ENCODE data around the gene ZBTB16. TPM values are rescaled to one million over a fixed set of nuclear protein-coding genes. Genes with fewer than 3 reads are reported as not detected.

The ZBTB16 gene
- total RNA-seq, 1 experiment from 2014 or later = 70.4 TPM

- Mint-ChIP-seq H3K4me3 (ENCODE audit: unreplicated experiment) (peak overlapping the region; percentile 95), H3K9me3 (ENCODE audit: unreplicated experiment) (no peaks in the 10 kb centered on the region), H3K27ac (ENCODE audit: low read depth, unreplicated experiment) (peak overlapping the region; percentile 59), H3K4me1 (ENCODE audit: insufficient read depth, unreplicated experiment) (peaks cover 36% of the 10 kb centered on the region), H3K36me3 (ENCODE audit: insufficient read depth, unreplicated experiment) (peaks cover 90% of the 10 kb centered on the region), H3K27me3 (ENCODE audit: insufficient read depth, unreplicated experiment) (no peaks in the 10 kb centered on the region)
- intact Hi-C loops (cut with micrococcal nuclease) = no loop called here
- no peak for DNase-seq (ENCODE audit: unreplicated experiment)
- TF ChIP-seq, protein P1, sequence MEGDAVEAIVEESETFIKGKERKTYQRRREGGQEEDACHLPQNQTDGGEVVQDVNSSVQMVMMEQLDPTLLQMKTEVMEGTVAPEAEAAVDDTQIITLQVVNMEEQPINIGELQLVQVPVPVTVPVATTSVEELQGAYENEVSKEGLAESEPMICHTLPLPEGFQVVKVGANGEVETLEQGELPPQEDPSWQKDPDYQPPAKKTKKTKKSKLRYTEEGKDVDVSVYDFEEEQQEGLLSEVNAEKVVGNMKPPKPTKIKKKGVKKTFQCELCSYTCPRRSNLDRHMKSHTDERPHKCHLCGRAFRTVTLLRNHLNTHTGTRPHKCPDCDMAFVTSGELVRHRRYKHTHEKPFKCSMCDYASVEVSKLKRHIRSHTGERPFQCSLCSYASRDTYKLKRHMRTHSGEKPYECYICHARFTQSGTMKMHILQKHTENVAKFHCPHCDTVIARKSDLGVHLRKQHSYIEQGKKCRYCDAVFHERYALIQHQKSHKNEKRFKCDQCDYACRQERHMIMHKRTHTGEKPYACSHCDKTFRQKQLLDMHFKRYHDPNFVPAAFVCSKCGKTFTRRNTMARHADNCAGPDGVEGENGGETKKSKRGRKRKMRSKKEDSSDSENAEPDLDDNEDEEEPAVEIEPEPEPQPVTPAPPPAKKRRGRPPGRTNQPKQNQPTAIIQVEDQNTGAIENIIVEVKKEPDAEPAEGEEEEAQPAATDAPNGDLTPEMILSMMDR (IDR thresholded peaks at IDR 0.05; ENCODE audit: unreplicated experiment) = no peak
- ChIA-PET POLR2A (interaction anchor here (0.6 to 6.9 kb wide), 14 partner anchors 8 to 199 kb away, joined by 3 to 38 read pairs (median 4); no protein-coding TSS in a partner anchor), CTCF (interaction anchor here (1.2 kb wide), 1 partner anchor 117 kb away, joined by 4 read pairs; no protein-coding TSS in a partner anchor)
- no TSS peak for BruUV-seq (replicated peaks)
These were observed 3.8 kb downstream of the ZBTB16 start for GRCh38 chr11:114063149-114063828.

GRCh38 chr11:114063829-114064201 lies 4.3 kb downstream of the ZBTB16 start:
- DNase-seq (ENCODE audit: unreplicated experiment) = no peak
- Mint-ChIP-seq H3K4me1 (ENCODE audit: insufficient read depth, unreplicated experiment) (peaks cover 38% of the 10 kb centered on the region), H3K27me3 (ENCODE audit: insufficient read depth, unreplicated experiment) (no peaks in the 10 kb centered on the region), H3K36me3 (ENCODE audit: insufficient read depth, unreplicated experiment) (peaks cover 95% of the 10 kb centered on the region), H3K9me3 (ENCODE audit: unreplicated experiment) (no peaks in the 10 kb centered on the region), H3K27ac (ENCODE audit: low read depth, unreplicated experiment) (peak overlapping the region; percentile 59), H3K4me3 (ENCODE audit: unreplicated experiment) (peak overlapping the region; percentile 95)
- intact Hi-C loops (cut with micrococcal nuclease) = no loop called here
- ChIA-PET POLR2A (interaction anchor here (0.6 to 1.9 kb wide), 7 partner anchors 12 to 199 kb away, joined by 3 to 6 read pairs (median 4); no protein-coding TSS in a partner anchor), CTCF (interaction anchor here (1.1 to 3.0 kb wide), 3 partner anchors 69 to 197 kb away, joined by 4 to 16 read pairs (median 5); no protein-coding TSS in a partner anchor)
- no TSS peak for BruUV-seq (replicated peaks)
- TF ChIP-seq, protein P1 (IDR thresholded peaks at IDR 0.05; ENCODE audit: unreplicated experiment) = no peak

- Mint-ChIP-seq H3K4me3 (ENCODE audit: unreplicated experiment) (peak overlapping the region; percentile 95), H3K27ac (ENCODE audit: low read depth, unreplicated experiment) (peak overlapping the region; percentile 57), H3K36me3 (ENCODE audit: insufficient read depth, unreplicated experiment) (peaks cover 97% of the 10 kb centered on the region), H3K4me1 (ENCODE audit: insufficient read depth, unreplicated experiment) (peaks cover 34% of the 10 kb centered on the region), H3K9me3 (ENCODE audit: unreplicated experiment) (no peaks in the 10 kb centered on the region), H3K27me3 (ENCODE audit: insufficient read depth, unreplicated experiment) (no peaks in the 10 kb centered on the region)
- intact Hi-C loops (cut with micrococcal nuclease) = no loop called here
- TF ChIP-seq, protein P1 (IDR thresholded peaks at IDR 0.05; ENCODE audit: unreplicated experiment) = no peak
- ChIA-PET CTCF (interaction anchor here (1.1 to 3.0 kb wide), 2 partner anchors 70 to 197 kb away, joined by 5 to 16 read pairs; no protein-coding TSS in a partner anchor), POLR2A (interaction anchor here (0.6 to 2.3 kb wide), 8 partner anchors 17 to 198 kb away, joined by 3 to 14 read pairs (median 4); no protein-coding TSS in a partner anchor)
- no peak for DNase-seq (ENCODE audit: unreplicated experiment)
- no TSS peak for BruUV-seq (replicated peaks)
These were observed 4.7 kb downstream of the ZBTB16 start for GRCh38 chr11:114064216-114064615.

GRCh38 chr11:114065094-114065493 lies 5.6 kb downstream of the ZBTB16 start:
- BruUV-seq (replicated peaks) = no TSS peak
- H3K9me3 Mint-ChIP-seq (ENCODE audit: unreplicated experiment) = no peaks in the 10 kb centered on the region
- intact Hi-C loops (cut with micrococcal nuclease) = no loop called here
- DNase-seq (ENCODE audit: unreplicated experiment) = no peak
- peak overlapping the region; percentile 95 for H3K4me3 Mint-ChIP-seq (ENCODE audit: unreplicated experiment)
- H3K4me1 Mint-ChIP-seq (ENCODE audit: insufficient read depth, unreplicated experiment) = peaks cover 34% of the 10 kb centered on the region
- no peaks in the 10 kb centered on the region for H3K27me3 Mint-ChIP-seq (ENCODE audit: insufficient read depth, unreplicated experiment)
- peak overlapping the region; percentile 57 for H3K27ac Mint-ChIP-seq (ENCODE audit: low read depth, unreplicated experiment)
- CTCF ChIA-PET = interaction anchor here (0.7 to 3.0 kb wide), 3 partner anchors 71 to 215 kb away, joined by 4 to 16 read pairs (median 5); no protein-coding TSS in a partner anchor
- H3K36me3 Mint-ChIP-seq (ENCODE audit: insufficient read depth, unreplicated experiment) = peaks cover 97% of the 10 kb centered on the region
- POLR2A ChIA-PET = interaction anchor here (0.6 to 2.3 kb wide), 11 partner anchors 11 to 197 kb away, joined by 3 to 14 read pairs (median 5); no protein-coding TSS in a partner anchor
- TF ChIP-seq, protein P1 (IDR thresholded peaks at IDR 0.05; ENCODE audit: unreplicated experiment) = no peak
